Endothelial cell of umbilical vein (primary cell): ENCODE results near the gene TOM1L1.

Experiments used
- CTCF ChIP-seq, 2 donors: IDR thresholded peaks; 1 replicate in 1 of 2; 2 replicates in 1 of 2; pipeline ENCODE4 v1.5.1; 2011; ENCODE audit warnings: low read length in 2 of 2, mild to moderate bottlenecking in 2 of 2, moderate library complexity in 2 of 2, control low read depth in 1 of 2, inconsistent platforms in 1 of 2, low read depth in 1 of 2; ENCODE audit not compliant: insufficient read depth in 1 of 2; ENCODE audit errors: extremely low read depth in 1 of 2
- EZH2 ChIP-seq: IDR thresholded peaks from 2 replicates; pipeline ENCODE4 v1.6.1; 2012; ENCODE audit warnings: borderline replicate concordance, low read depth, mild to moderate bottlenecking, moderate library complexity, low read length, inconsistent platforms; ENCODE audit not compliant: severe bottlenecking
- POLR2A ChIP-seq: IDR thresholded peaks from 2 replicates; pipeline ENCODE4 v1.6.1; 2012; ENCODE audit warnings: low read depth, mild to moderate bottlenecking, control low read depth, low read length

GRCh38 chr17:54920819-54921218 lies 20.2 kb downstream of the TOM1L1 start:
- TF ChIP-seq POLR2A (no peak), CTCF (IDR thresholded peaks at IDR 0.05; ENCODE audit: extremely low read depth in 1 of 2, insufficient read depth in 1 of 2, low read depth in 1 of 2, low read length in 2 of 2) (no peak), EZH2 (no peak)
